Adrenal gland (tissue), 12 donors: ENCODE measurements around the gene CSTPP1. TPM values are rescaled to one million over a fixed set of nuclear protein-coding genes. Genes with fewer than 3 reads are reported as not detected.
A peak's percentile ranks its signal among the peaks of the same experiment; 100 is the strongest.

Experiments used
- DNase-seq, 7 donors: peaks; one replicate each; pipeline ENCODE4 v3.0.0-alpha.2; 2019 to 2020
- H3K27ac ChIP-seq, 5 donors: fragments of 200-600 bp; sonication (generic) in 4 of 5; 1 replicate in 3 of 5; 2 replicates in 2 of 5; pipeline versions ENCODE4 v1.5.1 to v1.8.0; 2016 to 2020; ENCODE audit warnings: mild to moderate bottlenecking in 1 of 5
- H3K27me3 ChIP-seq: fragments of 200-600 bp; 2 replicates; pipeline ENCODE4 v1.8.0; 2021
- H3K36me3 ChIP-seq, 2 donors: fragments of 200-600 bp; replicated peaks in 1 of 2; 1 replicate in 1 of 2; 2 replicates in 1 of 2; pipeline versions ENCODE4 v1.5.1 to v1.8.0; 2018 to 2022
- H3K4me1 ChIP-seq, 2 donors: fragments of 200-600 bp; replicated peaks in 1 of 2; 1 replicate in 1 of 2; 2 replicates in 1 of 2; pipeline versions ENCODE4 v1.5.1 to v1.8.0; 2018 to 2021
- H3K4me3 ChIP-seq, 4 donors: fragments of 200-600 bp; sonication (generic) in 3 of 4; one replicate each; pipeline ENCODE4 v1.5.1; 2016 to 2018
- H3K9me3 ChIP-seq, 3 donors: fragments of 200-600 bp; sonication (generic) in 1 of 3; replicated peaks in 1 of 3; 1 replicate in 2 of 3; 2 replicates in 1 of 3; pipeline versions ENCODE4 v1.5.1 to v1.8.0; 2016 to 2021
- POLR2A ChIP-seq, 2 donors: fragments of 450-650 bp; IDR thresholded peaks; one replicate each; pipeline ENCODE4 v1.6.1; 2017; ENCODE audit warnings: antibody characterized with exemption in 2 of 2, mild to moderate bottlenecking in 2 of 2, moderate library complexity in 1 of 2
- WGBS, 4 donors: extraction: QIAGEN DNeasy Blood & Tissue Kit in 2 of 4; methylation state at CpG; one replicate each; pipeline versions ENCODE4 v1.1.5 to v1.1.7; 2013 to 2017; 5-methylcytosine and 5-hydroxymethylcytosine counted together
- intact Hi-C, 2 donors: fragments of 100-400 bp; cut with DNase I; formaldehyde crosslinking; loops; one replicate each; pipeline versions ENCODE4 v1.14.1 to v1.15.0; 2022 to 2023
- polyA plus RNA-seq, 3 donors: library from polyadenylated mRNA; stranded (reverse); fragments of 200-250 nt in 2 of 3; fragments of 350-450 nt in 1 of 3; fragmentation: Illumina TruSeq in 1 of 3; extraction: RNeasy Lipid Tissue Mini Kit (QIAGEN cat#74804) in 1 of 3; gene quantifications; one replicate each; pipeline ENCODE4 v1.2.3, GENCODE V29; 2013 to 2014
- total RNA-seq, 9 donors: library from RNA; depleted of rRNA in 4 of 9; stranded (reverse); fragments of >200 nt in 4 of 9; fragments of 120-200 nt in 1 of 9; fragmentation: NEBNext Ultra II Directional in 1 of 9; extraction: Animal tissue kit (Norgen Biotek cat#: 25700) in 1 of 9; gene quantifications; one replicate each; pipeline versions ENCODE4 v1.1.0 to v1.2.4, GENCODE V29; 2013 to 2023
- TF ChIP-seq, protein P1 (sequence below), 6 experiments: fragments of 450-650 bp in 4 of 6; fragments of 200-600 bp in 2 of 6; sonication (generic) in 1 of 6; IDR thresholded peaks; 1 replicate in 5 of 6; 2 replicates in 1 of 6; pipeline versions ENCODE4 v1.5.1 to v1.8.0; 2016 to 2021; ENCODE audit warnings: antibody characterized with exemption in 6 of 6, mild to moderate bottlenecking in 2 of 6, moderate library complexity in 1 of 6
- donor health status: healthy with polysubstance abuse.
- donor health status: Bipolar disorder and iron deficiency.
- donor health status: DM: yes; HTN: yes; CAD: no.
- donor health status: DM: no; HTN: no; CAD: no.
- donor health status: DM: no; HTN: no; CAD: no.
- donor health status: DM: yes; HTN: yes; CAD: no.

Gene CSTPP1
- total and polyA plus RNA-seq, 12 donors, result 17.6 to 63.0 (median 24.4) TPM

GRCh38 chr11:46889689-46890475 lies 46.7 kb upstream of the CSTPP1 start:
- no peak for TF ChIP-seq POLR2A (IDR thresholded peaks at IDR 0.05)
- TF ChIP-seq, protein P1, sequence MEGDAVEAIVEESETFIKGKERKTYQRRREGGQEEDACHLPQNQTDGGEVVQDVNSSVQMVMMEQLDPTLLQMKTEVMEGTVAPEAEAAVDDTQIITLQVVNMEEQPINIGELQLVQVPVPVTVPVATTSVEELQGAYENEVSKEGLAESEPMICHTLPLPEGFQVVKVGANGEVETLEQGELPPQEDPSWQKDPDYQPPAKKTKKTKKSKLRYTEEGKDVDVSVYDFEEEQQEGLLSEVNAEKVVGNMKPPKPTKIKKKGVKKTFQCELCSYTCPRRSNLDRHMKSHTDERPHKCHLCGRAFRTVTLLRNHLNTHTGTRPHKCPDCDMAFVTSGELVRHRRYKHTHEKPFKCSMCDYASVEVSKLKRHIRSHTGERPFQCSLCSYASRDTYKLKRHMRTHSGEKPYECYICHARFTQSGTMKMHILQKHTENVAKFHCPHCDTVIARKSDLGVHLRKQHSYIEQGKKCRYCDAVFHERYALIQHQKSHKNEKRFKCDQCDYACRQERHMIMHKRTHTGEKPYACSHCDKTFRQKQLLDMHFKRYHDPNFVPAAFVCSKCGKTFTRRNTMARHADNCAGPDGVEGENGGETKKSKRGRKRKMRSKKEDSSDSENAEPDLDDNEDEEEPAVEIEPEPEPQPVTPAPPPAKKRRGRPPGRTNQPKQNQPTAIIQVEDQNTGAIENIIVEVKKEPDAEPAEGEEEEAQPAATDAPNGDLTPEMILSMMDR (IDR thresholded peaks at IDR 0.05), result peak; percentile 81 to 96 (median 94)
- Histone ChIP-seq H3K27ac (no peak overlapping the region), H3K9me3 (no peaks in the 10 kb centered on the region), H3K4me1 (no peaks in the 10 kb centered on the region), H3K4me3 (no peak overlapping the region), H3K27me3 (no peaks in the 10 kb centered on the region), H3K36me3 (no peaks in the 10 kb centered on the region)
- WGBS, 4 donors, result 59 to 65% (median 64%) methylated on average over 19 to 23 of the region's 23 CpGs
- intact Hi-C loops, result loop anchor here (2.0 to 10.0 kb wide), 3 partner anchors 262 to 455 kb away; no protein-coding TSS in a partner anchor
- peak; percentile 66 to 92 (median 80) for DNase-seq

DNA sequence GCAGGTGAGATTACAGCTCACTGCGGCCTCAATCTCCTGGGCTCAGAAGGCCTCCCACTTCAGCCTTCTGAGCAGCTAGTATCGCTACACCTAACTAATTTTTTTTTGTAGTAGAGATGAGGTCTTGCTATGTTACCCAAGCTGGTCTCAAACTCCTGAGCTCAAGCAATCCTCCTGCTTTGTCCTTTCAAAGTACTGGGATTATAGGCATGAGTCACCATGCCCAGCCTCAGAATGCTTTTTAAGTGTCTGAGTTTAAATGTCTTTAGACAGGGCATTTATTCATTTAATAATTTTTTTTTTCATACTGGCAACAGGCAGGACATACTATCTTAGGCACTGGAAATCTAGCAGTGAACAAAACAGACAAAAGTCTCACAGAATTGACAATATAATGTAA lies 45.9 kb upstream of the CSTPP1 start:
- DNase-seq, result no peak
- H3K9me3 ChIP-seq, result no peaks in the 10 kb centered on the region
- no peak for TF ChIP-seq POLR2A (IDR thresholded peaks at IDR 0.05)
- TF ChIP-seq, protein P1 (IDR thresholded peaks at IDR 0.05), result no peak
- intact Hi-C loops, result loop anchor here in 1 of 2 donors (10.0 kb wide), 1 partner anchor 454 kb away; no protein-coding TSS in a partner anchor
- no peak overlapping the region for H3K4me3 ChIP-seq
- H3K27ac ChIP-seq, result no peak overlapping the region
- WGBS, 4 donors, result 96 to 100% (median 99%) methylated on average over 2 of the region's 2 CpGs
- no peaks in the 10 kb centered on the region for H3K36me3 ChIP-seq
- H3K4me1 ChIP-seq, result no peaks in the 10 kb centered on the region
- H3K27me3 ChIP-seq, result no peaks in the 10 kb centered on the region

- intact Hi-C loops, result loop anchor here in 1 of 2 donors (10.0 kb wide), 1 partner anchor 453 kb away; no protein-coding TSS in a partner anchor
Observed at GRCh38 chr11:46892109-46892508, 44.5 kb upstream of the CSTPP1 start.

GRCh38 chr11:46892838-46893237 lies 43.7 kb upstream of the CSTPP1 start:
- no peaks in the 10 kb centered on the region for H3K36me3 ChIP-seq
- TF ChIP-seq, protein P1 (IDR thresholded peaks at IDR 0.05), result no peak
- H3K4me1 ChIP-seq, result no peaks in the 10 kb centered on the region
- no peaks in the 10 kb centered on the region for H3K27me3 ChIP-seq
- H3K4me3 ChIP-seq, result no peak overlapping the region
- 90 to 100% (median 92%) methylated on average over 3 to 9 of the region's 9 CpGs for WGBS, 4 donors
- no peaks in the 10 kb centered on the region for H3K9me3 ChIP-seq
- no peak for DNase-seq
- H3K27ac ChIP-seq, result no peak overlapping the region
- intact Hi-C loops, result loop anchor here in 1 of 2 donors (10.0 kb wide), 1 partner anchor 452 kb away; no protein-coding TSS in a partner anchor

More at GRCh38 chr11:46892109-46892508, 44.5 kb upstream of the CSTPP1 start:
- no peak for DNase-seq
- WGBS, 4 donors, result 91 to 94% (median 92%) methylated on average over 2 of the region's 2 CpGs
- H3K4me3 ChIP-seq, result no peak overlapping the region
- TF ChIP-seq POLR2A (IDR thresholded peaks at IDR 0.05), result no peak
- TF ChIP-seq, protein P1 (IDR thresholded peaks at IDR 0.05), result no peak
- no peaks in the 10 kb centered on the region for H3K9me3 ChIP-seq
- H3K27ac ChIP-seq, result no peak overlapping the region
- H3K27me3 ChIP-seq, result no peaks in the 10 kb centered on the region
- no peaks in the 10 kb centered on the region for H3K36me3 ChIP-seq
- H3K4me1 ChIP-seq, result no peaks in the 10 kb centered on the region
